Skin of body (tissue), 1 donor: ENCODE results near the gene DAZAP1. TPM values are rescaled to one million over a fixed set of nuclear protein-coding genes. Genes with fewer than 3 reads are reported as not detected.

Experiments
- total RNA-seq: library from RNA; depleted of rRNA; stranded (reverse); fragments of >200 nt; gene quantifications from one replicate; pipeline ENCODE4 v1.2.3, GENCODE V29; 2014

Gene DAZAP1
- total RNA-seq, 1 donor from 2014 or later: 37.9 TPM

Other genes starting within 250 kb of the DAZAP1 start
- gene SBNO2, start 233.3 kb upstream of the DAZAP1 start, total RNA-seq: 23.1 TPM
- gene STK11, start 201.8 kb upstream of the DAZAP1 start, total RNA-seq: 37.3 TPM
- gene CBARP, start 169.6 kb upstream of the DAZAP1 start, total RNA-seq: 1.9 TPM
- gene ATP5F1D, start 165.8 kb upstream of the DAZAP1 start, total RNA-seq: 22.9 TPM
- 19.7 TPM for gene MIDN, start 159.0 kb upstream of the DAZAP1 start, total RNA-seq
- 267 TPM for gene CIRBP, start 138.3 kb upstream of the DAZAP1 start, total RNA-seq
- gene FAM174C, start 132.1 kb upstream of the DAZAP1 start, total RNA-seq: 6.4 TPM
- gene EFNA2, start 121.7 kb upstream of the DAZAP1 start, total RNA-seq: 0.39 TPM
- 27.3 TPM for gene NDUFS7, start 23.7 kb upstream of the DAZAP1 start, total RNA-seq
- 12.5 TPM for gene GAMT, start 6.0 kb upstream of the DAZAP1 start, total RNA-seq
- gene RPS15, start 30.8 kb downstream of the DAZAP1 start, total RNA-seq: 533 TPM
- gene APC2, start 42.5 kb downstream of the DAZAP1 start, total RNA-seq: 0.59 TPM
- gene C19orf25, start 71.6 kb downstream of the DAZAP1 start, total RNA-seq: 11.6 TPM
- gene PCSK4, start 82.8 kb downstream of the DAZAP1 start, total RNA-seq: 0.59 TPM
- 7.5 TPM for gene REEP6, start 83.6 kb downstream of the DAZAP1 start, total RNA-seq
- gene ADAMTSL5, start 105.4 kb downstream of the DAZAP1 start, total RNA-seq: 3.1 TPM
- gene PLK5, start 116.5 kb downstream of the DAZAP1 start, total RNA-seq: 0.10 TPM
- gene MEX3D, start 160.7 kb downstream of the DAZAP1 start, total RNA-seq: 19.3 TPM
- 32.2 TPM for gene MBD3, start 185.3 kb downstream of the DAZAP1 start, total RNA-seq
- 41.8 TPM for gene UQCR11, start 197.9 kb downstream of the DAZAP1 start, total RNA-seq
- gene TCF3, start 245.0 kb downstream of the DAZAP1 start, total RNA-seq: 40.4 TPM